PC-9 (cell line): ENCODE results near the gene SNUPN. TPM values are rescaled to one million over a fixed set of nuclear protein-coding genes. Genes with fewer than 3 reads are reported as not detected.

Experiments
- BruUV-seq: library from RNA; stranded (reverse); fragments of 400-500 nt; replicated peaks from 2 replicates; lab custom pipeline; 2021; lab: Mats Ljungman, UMichigan
- CTCF ChIA-PET: fragments of 300-600 bp; sonication (Branson Sonifier 250); formaldehyde crosslinking; loops from one replicate; lab custom pipeline; 2022; ENCODE audit warnings: antibody characterized with exemption; lab: Charles Lee
- POLR2A ChIA-PET: fragments of 300-600 bp; sonication (Branson Sonifier 250); formaldehyde crosslinking; loops from one replicate; lab custom pipeline; 2022; ENCODE audit warnings: antibody characterized with exemption; ENCODE audit not compliant: unreplicated experiment; lab: Charles Lee
- DNase-seq, 2 experiments: peaks; one replicate each; pipeline versions ENCODE4 v3.0.0 to v3.0.0-alpha.2; 2015 to 2022; ENCODE audit warnings: mixed read lengths in 1 of 2
- H2AFZ ChIP-seq: fragments of 200-600 bp; sonication (generic); 2 replicates; pipeline ENCODE4 v1.8.1; 2017; ENCODE audit warnings: antibody characterized with exemption
- H3F3A ChIP-seq: fragments of 200-600 bp; sonication (generic); 2 replicates; pipeline ENCODE4 v1.8.1; 2017; ENCODE audit warnings: antibody characterized with exemption, mild to moderate bottlenecking, low read depth; ENCODE audit not compliant: insufficient read depth
- H3K27ac ChIP-seq: fragments of 200-600 bp; sonication (generic); 2 replicates; pipeline ENCODE4 v1.6.1; 2016; ENCODE audit warnings: mixed run types
- H3K27me3 ChIP-seq: fragments of 200-600 bp; sonication (generic); 2 replicates; pipeline ENCODE4 v1.6.1; 2016; ENCODE audit warnings: low read depth, mixed run types; ENCODE audit not compliant: insufficient read depth
- H3K36me3 ChIP-seq: fragments of 200-600 bp; sonication (generic); 2 replicates; pipeline ENCODE4 v1.6.1; 2016; ENCODE audit warnings: low read depth, mixed run types
- H3K4me1 ChIP-seq: fragments of 200-600 bp; sonication (generic); replicated peaks from 2 replicates; pipeline ENCODE4 v1.6.1; 2016; ENCODE audit warnings: mixed run types; ENCODE audit not compliant: insufficient read depth
- H3K4me2 ChIP-seq: fragments of 200-600 bp; sonication (generic); 2 replicates; pipeline ENCODE4 v1.6.1; 2017; ENCODE audit warnings: mixed run types
- H3K4me3 ChIP-seq: fragments of 200-600 bp; sonication (generic); 2 replicates; pipeline ENCODE4 v1.6.1; 2016; ENCODE audit warnings: mixed run types
- H3K79me2 ChIP-seq: fragments of 200-600 bp; sonication (generic); 2 replicates; pipeline ENCODE4 v1.6.1; 2017; ENCODE audit warnings: low read depth, mixed run types
- H3K9me2 ChIP-seq: fragments of 200-600 bp; sonication (generic); 2 replicates; pipeline ENCODE4 v1.8.1; 2017; ENCODE audit warnings: mild to moderate bottlenecking; ENCODE audit not compliant: insufficient read depth
- H3K9me3 ChIP-seq: fragments of 200-600 bp; sonication (generic); 2 replicates; pipeline ENCODE4 v1.8.1; 2016; ENCODE audit warnings: low read depth; ENCODE audit not compliant: insufficient read depth
- H4K20me1 ChIP-seq: fragments of 200-600 bp; sonication (generic); 2 replicates; pipeline ENCODE4 v1.8.1; 2017; ENCODE audit not compliant: insufficient read depth
- EZH2 ChIP-seq: fragments of 200-600 bp; sonication (generic); IDR thresholded peaks from 2 replicates; pipeline ENCODE4 v1.8.0; 2017; ENCODE audit warnings: antibody characterized with exemption, low read depth
- intact Hi-C: fragments of 100-400 bp; cut with micrococcal nuclease; formaldehyde crosslinking; loops from one replicate; pipeline ENCODE4 v1.10.0; 2022; ENCODE audit not compliant: unreplicated experiment
- total RNA-seq: library from RNA; stranded (reverse); gene quantifications from 2 replicates; pipeline ENCODE4 v1.2.3, GENCODE V29; 2021
- TF ChIP-seq, protein P1 (sequence below): fragments of 200-600 bp; sonication (generic); conservative IDR thresholded peaks from 2 replicates; pipeline ENCODE4 v1.6.1; 2017; ENCODE audit warnings: mixed run types, antibody characterized with exemption, mild to moderate bottlenecking, moderate library complexity

Gene SNUPN
- total RNA-seq, 1 experiment from 2014 or later = 40.0 TPM

DNA sequence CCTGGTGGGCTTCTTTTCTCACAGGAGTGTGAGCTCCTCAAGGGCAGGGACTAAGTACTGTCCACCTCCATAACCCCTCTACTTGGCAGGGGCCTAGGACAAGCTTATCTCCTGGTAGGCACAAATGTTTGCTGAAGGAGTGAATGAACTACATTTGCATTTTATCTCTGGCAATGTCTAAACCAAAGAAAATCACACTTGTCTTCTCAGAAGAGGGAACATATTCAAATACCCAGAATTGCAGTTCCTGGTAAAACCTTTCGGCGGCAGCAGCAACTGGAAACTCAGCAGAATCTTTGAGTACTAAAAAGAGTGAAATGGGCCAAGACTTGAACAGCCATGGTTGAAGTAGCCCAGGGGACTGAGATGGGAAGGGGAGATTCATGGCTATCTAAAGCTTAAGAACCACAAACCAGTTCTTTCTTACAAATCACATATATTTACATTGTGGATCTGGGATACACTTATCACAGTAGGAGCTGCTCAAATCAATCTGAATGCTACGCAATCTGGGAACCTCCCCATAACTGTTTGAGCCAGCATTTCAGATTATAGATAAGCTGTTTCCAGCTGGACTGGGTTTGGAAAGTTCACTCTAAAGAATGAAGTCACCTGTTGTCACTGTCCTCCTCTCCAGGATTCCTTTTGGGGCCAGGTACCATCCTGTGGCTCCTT is 27.7 kb downstream of the SNUPN start:
- no peak overlapping the region for H3K4me3 ChIP-seq
- BruUV-seq = no TSS peak
- peaks cover 3% of the 10 kb centered on the region; the same call in 1 of the 2 replicates for H4K20me1 ChIP-seq
- peaks cover 6% of the 10 kb centered on the region for H3K36me3 ChIP-seq
- ChIA-PET POLR2A (no interaction called here), CTCF (interaction anchor here (1.1 kb wide), 1 partner anchor 89 kb away, joined by 3 read pairs; no protein-coding TSS in a partner anchor)
- H3K9me2 ChIP-seq = no peaks in the 10 kb centered on the region
- intact Hi-C loops = no loop called here
- H3K4me1 ChIP-seq = no peaks in the 10 kb centered on the region
- no peak overlapping the region for H2AFZ ChIP-seq
- H3K27me3 ChIP-seq = no peaks in the 10 kb centered on the region
- no peaks in the 10 kb centered on the region for H3F3A ChIP-seq
- H3K79me2 ChIP-seq = no peaks in the 10 kb centered on the region
- no peak overlapping the region for H3K4me2 ChIP-seq
- no peaks in the 10 kb centered on the region for H3K9me3 ChIP-seq
- H3K27ac ChIP-seq = no peak overlapping the region
- DNase-seq = no peak
- no peak for TF ChIP-seq EZH2
- TF ChIP-seq, protein P1, sequence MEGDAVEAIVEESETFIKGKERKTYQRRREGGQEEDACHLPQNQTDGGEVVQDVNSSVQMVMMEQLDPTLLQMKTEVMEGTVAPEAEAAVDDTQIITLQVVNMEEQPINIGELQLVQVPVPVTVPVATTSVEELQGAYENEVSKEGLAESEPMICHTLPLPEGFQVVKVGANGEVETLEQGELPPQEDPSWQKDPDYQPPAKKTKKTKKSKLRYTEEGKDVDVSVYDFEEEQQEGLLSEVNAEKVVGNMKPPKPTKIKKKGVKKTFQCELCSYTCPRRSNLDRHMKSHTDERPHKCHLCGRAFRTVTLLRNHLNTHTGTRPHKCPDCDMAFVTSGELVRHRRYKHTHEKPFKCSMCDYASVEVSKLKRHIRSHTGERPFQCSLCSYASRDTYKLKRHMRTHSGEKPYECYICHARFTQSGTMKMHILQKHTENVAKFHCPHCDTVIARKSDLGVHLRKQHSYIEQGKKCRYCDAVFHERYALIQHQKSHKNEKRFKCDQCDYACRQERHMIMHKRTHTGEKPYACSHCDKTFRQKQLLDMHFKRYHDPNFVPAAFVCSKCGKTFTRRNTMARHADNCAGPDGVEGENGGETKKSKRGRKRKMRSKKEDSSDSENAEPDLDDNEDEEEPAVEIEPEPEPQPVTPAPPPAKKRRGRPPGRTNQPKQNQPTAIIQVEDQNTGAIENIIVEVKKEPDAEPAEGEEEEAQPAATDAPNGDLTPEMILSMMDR = peak; percentile 53; the same call in 1 of the 2 replicates

GRCh38 chr15:75596703-75597345 is 28.7 kb downstream of the SNUPN start:
- Histone ChIP-seq H3K4me2 (no peak overlapping the region), H3K36me3 (peaks cover 6% of the 10 kb centered on the region), H4K20me1 (peaks cover 3% of the 10 kb centered on the region; the same call in 1 of the 2 replicates), H3K9me2 (no peaks in the 10 kb centered on the region), H3K4me1 (no peaks in the 10 kb centered on the region), H3K27me3 (no peaks in the 10 kb centered on the region), H2AFZ (no peak overlapping the region), H3K27ac (no peak overlapping the region), H3K4me3 (no peak overlapping the region), H3F3A (no peaks in the 10 kb centered on the region), H3K79me2 (no peaks in the 10 kb centered on the region), H3K9me3 (no peaks in the 10 kb centered on the region)
- ChIA-PET CTCF (no interaction called here), POLR2A (no interaction called here)
- intact Hi-C loops = no loop called here
- TF ChIP-seq, protein P1 = no peak
- no peak for TF ChIP-seq EZH2
- no TSS peak for BruUV-seq
- no peak for DNase-seq

DNA sequence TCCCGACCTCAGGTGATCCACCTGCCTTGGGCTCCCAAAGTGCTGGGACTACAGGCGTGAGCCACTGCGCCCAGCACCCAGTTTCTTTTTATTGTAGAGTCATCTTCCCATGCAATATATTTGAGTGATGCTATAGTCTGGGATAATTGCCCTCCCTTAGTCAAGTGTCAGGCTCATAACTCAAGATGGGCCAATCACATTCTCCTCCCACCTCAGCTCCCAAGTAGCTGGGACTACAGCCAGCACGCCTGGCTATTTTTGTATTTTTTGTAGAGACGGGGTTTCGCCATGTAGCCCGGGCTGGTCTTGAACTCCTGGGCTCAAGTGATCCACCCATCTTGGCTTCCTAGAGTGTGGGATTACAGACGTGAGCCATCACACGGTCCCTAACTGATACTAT is 31.2 kb downstream of the SNUPN start:
- Histone ChIP-seq H3K36me3 (no peaks in the 10 kb centered on the region; the same call in 1 of the 2 replicates), H4K20me1 (peaks cover 3% of the 10 kb centered on the region; the same call in 1 of the 2 replicates), H3F3A (no peaks in the 10 kb centered on the region), H3K4me3 (no peak overlapping the region), H3K4me2 (no peak overlapping the region), H3K9me2 (no peaks in the 10 kb centered on the region), H3K27ac (no peak overlapping the region), H3K27me3 (no peaks in the 10 kb centered on the region), H3K4me1 (no peaks in the 10 kb centered on the region), H3K79me2 (no peaks in the 10 kb centered on the region), H3K9me3 (no peaks in the 10 kb centered on the region), H2AFZ (no peak overlapping the region)
- DNase-seq = no peak
- intact Hi-C loops = no loop called here
- POLR2A ChIA-PET = no interaction called here
- CTCF ChIA-PET = no interaction called here
- BruUV-seq = no TSS peak
- TF ChIP-seq, protein P1 = no peak
- no peak for TF ChIP-seq EZH2
